ENCODE results near the gene SNRPA1. TPM values are rescaled to one million over a fixed set of nuclear protein-coding genes. Genes with fewer than 3 reads are reported as not detected.

Gene SNRPA1
- total RNA-seq, 1 donor from 2014 or later: 30.4 TPM

Other genes with a start within 250 kb of the SNRPA1 start
- gene CHSY1, start 43.2 kb downstream of the SNRPA1 start, total RNA-seq: 13.3 TPM
- 42.1 TPM for gene SELENOS, start 17.8 kb downstream of the SNRPA1 start, total RNA-seq
- 33.8 TPM for gene PCSK6, start 194.5 kb upstream of the SNRPA1 start, total RNA-seq

All from Right ventricle myocardium inferior (tissue), 1 donor.